Activated CD8-positive, alpha-beta memory T cell treated with anti-CD3 and anti-CD28 coated beads, Interleukin-2, amount 50 U/mL, for 48 hours (primary cell): ENCODE measurements around the gene OR51E2.

Experiments used
- DNase-seq: peaks from one replicate; pipeline ENCODE4 v3.0.0-alpha.2; 2020

The OR51E2 gene

GRCh38 chr11:4662876-4663275, 34.8 kb downstream of the OR51E2 start:
- DNase-seq: no peak

GRCh38 chr11:4658629-4659445, 38.8 kb downstream of the OR51E2 start:
- DNase-seq: no peak

GRCh38 chr11:4654635-4655369, 42.9 kb downstream of the OR51E2 start:
- no peak for DNase-seq

GRCh38 chr11:4647766-4648165, 49.9 kb downstream of the OR51E2 start:
- no peak for DNase-seq

GRCh38 chr11:4645974-4646373, 51.7 kb downstream of the OR51E2 start:
- DNase-seq: no peak

GRCh38 chr11:4644233-4644632, 53.4 kb downstream of the OR51E2 start:
- DNase-seq: no peak

- DNase-seq: no peak
These were observed 54.0 kb downstream of the OR51E2 start, which contains the start of gene OR51E1 for GRCh38 chr11:4643682-4644081. Gene OR51E1, plus strand, starts transcription at chr11:4643982. Its CDS starts 8,545 bp downstream, at chr11:4652527.

GRCh38 chr11:4643076-4643475, 54.6 kb downstream of the OR51E2 start:
- DNase-seq: no peak

- no peak for DNase-seq
These were observed 55.6 kb downstream of the OR51E2 start for GRCh38 chr11:4642043-4642442.

- no peak for DNase-seq
These were observed 56.2 kb downstream of the OR51E2 start for GRCh38 chr11:4641501-4641900.

- no peak for DNase-seq
These were observed 57.7 kb downstream of the OR51E2 start for GRCh38 chr11:4639931-4640330.

- DNase-seq: no peak
These were observed 60.0 kb downstream of the OR51E2 start for GRCh38 chr11:4637662-4638047.

- peak; percentile 83 for DNase-seq
These were observed 60.5 kb downstream of the OR51E2 start, which contains the start of gene OR51D1 for GRCh38 chr11:4636962-4637661. Gene OR51D1, plus strand, starts transcription at chr11:4637477. Its CDS starts 2,314 bp downstream, at chr11:4639791.

- no peak for DNase-seq
These were observed 61.5 kb downstream of the OR51E2 start for GRCh38 chr11:4636136-4636535.
